GM10248 (cell line): ENCODE measurements around the gene ACTR3C.
"Not testable (repeated sequence)": the region's sequence is repeated elsewhere in the genome, so short reads cannot be mapped to it uniquely, and the experiment has no call there.

Experiments used
- CTCF ChIA-PET: fragments of 300-600 bp; sonication (Branson Sonifier 250); formaldehyde crosslinking; extraction: SDS; loops from one replicate; lab custom pipeline; 2021; ENCODE audit warnings: antibody characterized with exemption; lab: Yijun Ruan, JAX
- POLR2A ChIA-PET: fragments of 350-650 bp; sonication (Branson Sonifier 250); formaldehyde crosslinking; extraction: SDS; loops from one replicate; lab custom pipeline; 2020; ENCODE audit warnings: antibody characterized with exemption; lab: Yijun Ruan, JAX
- DNase-seq: peaks from one replicate; pipeline ENCODE4 v3.0.0; 2012; ENCODE audit errors: extremely low spot score
- TF ChIP-seq, protein P1 (sequence below): IDR thresholded peaks from 2 replicates; pipeline ENCODE4 v1.5.1; 2012; ENCODE audit warnings: mild to moderate bottlenecking, low read depth; ENCODE audit errors: extremely low read depth, missing control alignments, control extremely low read depth

Gene ACTR3C

GRCh38 chr7:150305259-150305902 is 18.0 kb downstream of the ACTR3C start:
- CTCF ChIA-PET, POLR2A ChIA-PET, DNase-seq: not testable (repeated sequence)

DNA sequence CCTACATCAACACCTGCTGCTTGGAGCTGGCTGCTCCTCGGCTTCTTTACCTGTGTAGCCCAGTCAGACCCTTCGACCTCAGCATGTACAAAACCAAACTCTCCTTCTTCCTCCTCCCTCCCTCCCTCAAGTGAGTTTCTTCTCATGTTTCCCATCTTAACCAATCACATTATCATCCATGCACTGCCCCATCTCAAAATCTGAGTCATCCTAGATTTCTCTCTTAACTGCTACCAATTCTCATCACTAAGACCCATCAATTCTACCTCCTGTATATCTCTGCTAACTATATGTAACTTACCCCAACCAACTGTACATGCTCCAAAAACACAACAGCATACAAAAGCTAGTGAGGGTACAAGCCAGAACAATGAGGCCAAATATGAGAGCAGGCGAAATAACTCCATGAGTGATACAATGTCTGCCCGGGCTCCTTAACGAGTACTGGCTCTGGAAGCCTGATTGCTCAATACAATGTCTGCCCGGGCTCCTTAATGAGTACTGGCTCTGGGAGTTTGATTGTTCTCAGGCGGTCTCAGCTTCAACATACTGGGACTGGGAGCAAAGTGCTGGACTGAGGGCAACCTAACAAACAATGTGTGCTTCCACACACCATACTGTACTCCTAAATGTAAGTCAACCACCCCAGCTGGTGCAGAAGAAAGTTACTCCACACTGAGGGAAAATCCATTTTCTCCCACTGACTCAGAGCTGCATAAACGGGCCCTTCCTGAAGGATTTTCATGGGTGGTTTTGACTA is 18.7 kb downstream of the ACTR3C start:
- POLR2A ChIA-PET, DNase-seq, CTCF ChIA-PET: not testable (repeated sequence)

GRCh38 chr7:150302908-150303310 is 20.4 kb downstream of the ACTR3C start:
- CTCF ChIA-PET, POLR2A ChIA-PET, DNase-seq: not testable (repeated sequence)

DNA sequence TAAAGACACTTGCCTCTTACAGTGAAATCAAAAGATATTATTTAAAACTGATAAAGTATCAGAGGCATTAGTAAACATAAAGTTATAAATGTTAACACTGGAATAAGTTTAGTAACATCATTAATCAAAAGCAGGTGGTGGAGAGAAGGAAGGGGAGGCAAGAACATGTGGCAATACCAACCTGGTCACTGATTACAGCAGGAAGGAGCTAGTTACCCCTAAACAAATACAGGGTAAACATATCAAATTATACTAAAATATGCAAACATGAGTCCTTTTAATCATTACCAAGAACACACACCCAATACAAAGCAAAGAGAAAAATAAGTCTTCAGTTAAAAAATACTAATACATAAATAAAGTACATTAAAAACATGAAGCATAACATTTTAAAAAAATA is 25.4 kb downstream of the ACTR3C start:
- CTCF ChIA-PET, POLR2A ChIA-PET, DNase-seq: not testable (repeated sequence)

- CTCF ChIA-PET, POLR2A ChIA-PET, DNase-seq: not testable (repeated sequence)
These were observed 26.5 kb downstream of the ACTR3C start for GRCh38 chr7:150296802-150297201.

- CTCF ChIA-PET, POLR2A ChIA-PET, DNase-seq: not testable (repeated sequence)
These were observed 27.7 kb downstream of the ACTR3C start for GRCh38 chr7:150295614-150296013.

DNA sequence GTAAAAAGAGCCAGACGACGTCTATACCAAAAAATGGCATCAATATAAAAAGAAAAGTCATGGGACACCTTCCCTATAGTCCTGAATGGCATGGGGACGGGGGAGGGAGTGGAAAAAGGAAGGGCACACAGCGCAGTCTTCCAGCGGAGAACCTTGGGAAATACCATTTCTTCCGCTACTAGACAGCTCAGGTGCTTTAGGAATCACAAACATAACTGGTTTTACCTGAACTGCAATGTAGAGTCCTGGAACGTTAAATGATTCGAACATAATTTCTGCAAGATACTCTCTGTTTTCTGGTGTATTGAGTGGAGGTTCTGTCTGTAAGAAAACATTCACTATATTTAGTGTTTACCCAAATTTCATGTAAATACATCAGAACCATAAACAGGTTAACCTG is 28.3 kb downstream of the ACTR3C start:
- CTCF ChIA-PET, DNase-seq, POLR2A ChIA-PET: not testable (repeated sequence)

GRCh38 chr7:150290317-150290716 is 33.0 kb downstream of the ACTR3C start:
- CTCF ChIA-PET, DNase-seq, POLR2A ChIA-PET: not testable (repeated sequence)

- POLR2A ChIA-PET, DNase-seq: not testable (repeated sequence)
- CTCF ChIA-PET: interaction anchor here (1.5 kb wide), 1 partner anchor 133 kb away, joined by 3 read pairs; no protein-coding TSS in a partner anchor
These were observed 34.5 kb downstream of the ACTR3C start for GRCh38 chr7:150288816-150289215.

DNA sequence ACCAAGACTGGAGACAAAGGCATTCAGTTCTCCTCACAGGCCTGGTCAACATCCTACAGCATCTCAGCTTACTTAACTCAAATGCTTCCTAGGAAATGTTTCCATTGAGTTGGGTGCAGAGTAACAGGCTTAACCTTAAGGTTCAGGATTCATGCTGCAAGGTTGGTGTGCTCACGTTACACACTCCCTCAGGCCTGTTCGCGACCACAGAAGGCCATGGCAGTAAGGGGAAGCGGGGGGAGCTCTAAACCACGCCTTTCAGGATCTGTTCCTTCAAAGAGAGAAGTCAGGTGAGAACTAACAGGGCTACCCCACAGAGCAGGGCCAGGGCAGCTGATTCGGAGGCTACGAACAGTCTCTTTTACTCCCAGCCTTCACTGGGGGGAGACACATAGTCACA is 35.5 kb downstream of the ACTR3C start:
- POLR2A ChIA-PET, CTCF ChIA-PET: not testable (repeated sequence)

DNA sequence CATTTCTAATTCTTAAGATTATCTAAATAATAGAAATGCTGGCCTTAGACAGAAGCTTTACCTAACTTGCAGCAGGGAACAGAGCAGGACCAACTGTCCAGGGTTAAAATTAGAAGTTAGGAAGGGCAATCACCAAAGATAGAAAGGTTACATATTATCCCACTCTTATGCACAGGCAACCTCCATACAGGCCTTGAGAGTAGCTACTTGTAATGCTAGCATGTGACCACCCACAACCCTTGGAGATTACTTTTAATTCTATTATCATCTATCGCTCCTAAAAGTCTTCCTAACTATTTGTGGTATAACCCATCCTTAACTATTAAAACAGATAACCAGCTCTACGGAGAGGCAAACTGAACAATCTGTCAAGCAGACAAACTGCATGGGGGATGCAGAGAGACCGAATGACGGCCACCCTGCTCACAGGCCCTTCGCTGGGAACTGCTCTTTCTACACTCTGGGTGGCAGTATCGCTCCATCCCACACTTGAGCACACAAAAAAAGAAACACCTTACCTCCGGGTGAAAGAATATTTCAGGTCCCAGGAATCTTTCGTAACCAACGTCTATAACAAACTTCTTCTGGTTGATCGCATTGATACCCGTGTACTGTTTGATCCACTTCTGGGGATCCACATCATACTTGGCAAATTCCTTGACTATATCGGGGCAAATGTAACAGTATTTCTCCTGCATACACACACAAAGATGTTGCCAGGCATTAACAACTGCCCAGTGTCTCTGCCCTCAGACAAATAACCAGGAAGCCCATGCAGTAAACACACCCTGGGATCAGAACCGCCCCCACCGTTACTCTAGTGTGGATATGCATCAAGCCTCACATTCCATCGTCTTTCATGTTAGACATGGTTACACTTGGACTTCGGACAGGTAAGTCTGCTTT is 37.2 kb downstream of the ACTR3C start:
- CTCF ChIA-PET: interaction anchor here (0.6 to 1.8 kb wide), 7 partner anchors 60 to 703 kb away, joined by 3 to 7 read pairs (median 3); no protein-coding TSS in a partner anchor
- POLR2A ChIA-PET, DNase-seq: not testable (repeated sequence)
- TF ChIP-seq, protein P1, sequence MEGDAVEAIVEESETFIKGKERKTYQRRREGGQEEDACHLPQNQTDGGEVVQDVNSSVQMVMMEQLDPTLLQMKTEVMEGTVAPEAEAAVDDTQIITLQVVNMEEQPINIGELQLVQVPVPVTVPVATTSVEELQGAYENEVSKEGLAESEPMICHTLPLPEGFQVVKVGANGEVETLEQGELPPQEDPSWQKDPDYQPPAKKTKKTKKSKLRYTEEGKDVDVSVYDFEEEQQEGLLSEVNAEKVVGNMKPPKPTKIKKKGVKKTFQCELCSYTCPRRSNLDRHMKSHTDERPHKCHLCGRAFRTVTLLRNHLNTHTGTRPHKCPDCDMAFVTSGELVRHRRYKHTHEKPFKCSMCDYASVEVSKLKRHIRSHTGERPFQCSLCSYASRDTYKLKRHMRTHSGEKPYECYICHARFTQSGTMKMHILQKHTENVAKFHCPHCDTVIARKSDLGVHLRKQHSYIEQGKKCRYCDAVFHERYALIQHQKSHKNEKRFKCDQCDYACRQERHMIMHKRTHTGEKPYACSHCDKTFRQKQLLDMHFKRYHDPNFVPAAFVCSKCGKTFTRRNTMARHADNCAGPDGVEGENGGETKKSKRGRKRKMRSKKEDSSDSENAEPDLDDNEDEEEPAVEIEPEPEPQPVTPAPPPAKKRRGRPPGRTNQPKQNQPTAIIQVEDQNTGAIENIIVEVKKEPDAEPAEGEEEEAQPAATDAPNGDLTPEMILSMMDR: peak; percentile 42

More for the DNA sequence above, 35.5 kb downstream of the ACTR3C start:
- DNase-seq: not testable (repeated sequence)

GRCh38 chr7:150283608-150284007 is 39.7 kb downstream of the ACTR3C start:
- CTCF ChIA-PET, DNase-seq, POLR2A ChIA-PET: not testable (repeated sequence)

DNA sequence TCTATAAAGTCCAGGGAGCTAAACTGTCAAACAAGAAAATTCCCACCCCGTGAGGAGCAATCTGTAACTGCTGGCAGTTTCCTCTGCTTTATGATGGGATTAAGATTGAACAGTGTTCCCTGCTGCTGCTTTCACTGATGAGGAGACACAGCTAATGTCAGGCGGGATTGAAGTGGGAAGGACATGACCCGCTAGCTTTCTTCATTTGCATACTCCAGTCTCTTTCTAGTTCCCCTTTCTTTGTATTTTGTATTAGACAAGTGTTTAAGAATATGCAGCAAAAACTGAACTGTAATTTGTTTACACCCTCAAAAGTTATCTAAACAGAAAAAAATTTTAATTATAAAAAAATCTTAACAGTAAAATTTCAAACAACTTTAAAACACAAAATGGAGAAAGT is 40.2 kb downstream of the ACTR3C start:
- POLR2A ChIA-PET, CTCF ChIA-PET, DNase-seq: not testable (repeated sequence)

- CTCF ChIA-PET, DNase-seq, POLR2A ChIA-PET: not testable (repeated sequence)
These were observed 41.5 kb downstream of the ACTR3C start for GRCh38 chr7:150281681-150282403.

DNA sequence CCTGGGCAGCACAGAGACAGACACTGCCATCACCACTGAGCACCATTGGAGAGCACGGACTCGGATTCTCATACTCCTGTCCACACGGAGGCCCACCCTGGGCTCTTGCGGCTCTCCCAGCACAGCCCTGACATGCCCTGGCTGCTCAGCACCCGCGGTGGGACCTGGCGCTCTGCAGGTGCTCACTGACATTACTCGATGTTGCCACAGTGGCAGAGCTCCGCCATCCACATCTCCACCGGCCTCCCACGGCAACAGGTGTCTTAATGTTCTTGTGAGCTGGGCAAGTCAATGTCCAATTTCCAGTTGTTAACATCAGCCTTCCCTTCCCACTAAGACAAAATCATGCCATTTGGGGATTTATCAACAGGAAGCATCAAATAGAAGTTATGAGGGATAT is 45.0 kb downstream of the ACTR3C start:
- CTCF ChIA-PET: interaction anchor here (0.6 kb wide), 1 partner anchor 477 kb away, joined by 3 read pairs; no protein-coding TSS in a partner anchor
- POLR2A ChIA-PET, DNase-seq: not testable (repeated sequence)
